IMR-90 (cell line): Measurements from ENCODE around the gene LRRC7. TPM values are rescaled to one million over a fixed set of nuclear protein-coding genes. Genes with fewer than 3 reads are reported as not detected.

Experiments
- ATAC-seq: fragments of 200-7000 bp; cut with Tn5 transposase; 2 replicates; pipeline ENCODE4 v1.9.1; 2020; ENCODE audit warnings: low read depth, mild to moderate bottlenecking, moderate library complexity
- BruUV-seq: library from RNA; stranded (reverse); fragments of 400-500 nt; replicated peaks from 2 replicates; lab custom pipeline; 2021; lab: Mats Ljungman, UMichigan
- CTCF ChIA-PET: fragments of 300-600 bp; formaldehyde crosslinking; extraction: SDS; loops from one replicate; lab custom pipeline; 2021; ENCODE audit warnings: antibody characterized with exemption; lab: Yijun Ruan, JAX
- POLR2A ChIA-PET: fragments of 300-600 bp; sonication (Branson Sonifier 250); formaldehyde crosslinking; loops from one replicate; lab custom pipeline; 2022; ENCODE audit warnings: antibody characterized with exemption; ENCODE audit not compliant: unreplicated experiment; lab: Charles Lee
- DNase-seq: peaks from one replicate; pipeline ENCODE4 v3.0.0; 2013
- H2AFZ ChIP-seq: replicated peaks from 2 replicates; pipeline ENCODE3; 2013; ENCODE audit warnings: low read length, mild to moderate bottlenecking; ENCODE audit not compliant: poor library complexity
- H2AK5ac ChIP-seq: 2 replicates; pipeline ENCODE4 v1.6.1; 2013; ENCODE audit warnings: low read depth, low read length, inconsistent platforms
- H2AK9ac ChIP-seq: replicated peaks from 2 replicates; pipeline ENCODE3; 2013; ENCODE audit warnings: mild to moderate bottlenecking, low read depth, low read length, moderate library complexity; ENCODE audit not compliant: poor library complexity
- H2BK120ac ChIP-seq: 2 replicates; pipeline ENCODE4 v1.6.1; 2013; ENCODE audit warnings: low read depth, low read length, inconsistent platforms
- H2BK15ac ChIP-seq: 3 replicates; pipeline ENCODE4 v1.6.1; 2013; ENCODE audit warnings: low read depth, low read length, inconsistent platforms
- H2BK20ac ChIP-seq: 2 replicates; pipeline ENCODE4 v1.6.1; 2013; ENCODE audit warnings: low read depth, mild to moderate bottlenecking, inconsistent platforms, low read length, moderate library complexity
- H2BK5ac ChIP-seq: 2 replicates; pipeline ENCODE4 v1.6.1; 2013; ENCODE audit warnings: mild to moderate bottlenecking, low read depth, low read length, inconsistent platforms; ENCODE audit not compliant: poor library complexity, severe bottlenecking
- H3K14ac ChIP-seq: replicated peaks from 2 replicates; pipeline ENCODE4 v1.6.1; 2013; ENCODE audit warnings: low read depth, low read length, inconsistent platforms
- H3K18ac ChIP-seq: 2 replicates; pipeline ENCODE4 v1.6.1; 2013; ENCODE audit warnings: low read depth, low read length, control low read depth
- H3K23ac ChIP-seq: 2 replicates; pipeline ENCODE4 v1.6.1; 2013; ENCODE audit warnings: low read depth, low read length, inconsistent platforms
- H3K27ac ChIP-seq: 2 replicates; pipeline ENCODE4 v1.5.1; 2013; ENCODE audit warnings: mild to moderate bottlenecking, control low read depth, low read length; ENCODE audit not compliant: insufficient read depth
- H3K27me3 ChIP-seq: 2 replicates; pipeline ENCODE4 v1.6.1; 2013; ENCODE audit warnings: low read length; ENCODE audit not compliant: control insufficient read depth, insufficient read depth
- H3K36me3 ChIP-seq: 2 replicates; pipeline ENCODE4 v1.6.1; 2013; ENCODE audit warnings: low read length, mixed read lengths; ENCODE audit not compliant: control insufficient read depth, insufficient read depth
- H3K4ac ChIP-seq: 2 replicates; pipeline ENCODE4 v1.6.1; 2013; ENCODE audit warnings: low read depth, low read length, inconsistent platforms
- H3K4me1 ChIP-seq: 2 replicates; pipeline ENCODE4 v1.6.1; 2013; ENCODE audit warnings: low read length, mixed read lengths; ENCODE audit not compliant: control insufficient read depth, insufficient read depth
- H3K4me2 ChIP-seq: 2 replicates; pipeline ENCODE4 v1.6.1; 2013; ENCODE audit warnings: low read depth, mild to moderate bottlenecking, control low read depth, low read length, moderate library complexity
- H3K4me3 ChIP-seq: 2 replicates; pipeline ENCODE4 v1.5.1; 2013; ENCODE audit warnings: low read depth, mild to moderate bottlenecking, control low read depth, low read length, moderate library complexity; ENCODE audit not compliant: insufficient read depth
- H3K56ac ChIP-seq: 2 replicates; pipeline ENCODE4 v1.6.1; 2013; ENCODE audit warnings: low read length, inconsistent platforms; ENCODE audit not compliant: insufficient read depth; ENCODE audit errors: extremely low read depth
- H3K79me1 ChIP-seq, 2 experiments: 2 replicates each; pipeline ENCODE4 v1.6.1; 2013; ENCODE audit warnings: low read length in 2 of 2, inconsistent platforms in 1 of 2, low read depth in 1 of 2
- H3K9ac ChIP-seq: 2 replicates; pipeline ENCODE4 v1.6.1; 2013; ENCODE audit warnings: low read depth, low read length, control low read depth
- H3K9me1 ChIP-seq: 2 replicates; pipeline ENCODE4 v1.6.1; 2013; ENCODE audit warnings: low read length, inconsistent platforms; ENCODE audit not compliant: insufficient read depth
- H3K9me3 ChIP-seq: 2 replicates; pipeline ENCODE4 v1.6.1; 2013; ENCODE audit warnings: low read length; ENCODE audit not compliant: control insufficient read depth, insufficient read depth
- H4K20me1 ChIP-seq: 2 replicates; pipeline ENCODE4 v1.6.1; 2013; ENCODE audit warnings: low read length, inconsistent platforms; ENCODE audit not compliant: insufficient read depth
- H4K5ac ChIP-seq: 2 replicates; pipeline ENCODE4 v1.6.1; 2013; ENCODE audit warnings: mild to moderate bottlenecking, low read depth, low read length, control low read depth
- H4K8ac ChIP-seq, 2 experiments: 2 replicates each; pipeline ENCODE4 v1.6.1; 2013; ENCODE audit warnings: low read depth in 2 of 2, low read length in 2 of 2, control low read depth in 1 of 2, inconsistent platforms in 1 of 2
- H4K91ac ChIP-seq: 2 replicates; pipeline ENCODE4 v1.6.1; 2013; ENCODE audit warnings: low read depth, low read length, inconsistent platforms; ENCODE audit not compliant: insufficient read depth
- CEBPB ChIP-seq: IDR thresholded peaks from 2 replicates; pipeline ENCODE4 v1.6.1; 2012; ENCODE audit warnings: low read depth, low read length, improper control_type of control experiment
- CHD1 ChIP-seq: IDR thresholded peaks from 2 replicates; pipeline ENCODE4 v1.6.1; 2012; ENCODE audit warnings: low read depth, low read length, improper control_type of control experiment
- CTCF ChIP-seq: conservative IDR thresholded peaks from 2 replicates; pipeline ENCODE4 v1.5.1; 2012; ENCODE audit warnings: mild to moderate bottlenecking, low read depth, low read length, improper control_type of control experiment
- ELK1 ChIP-seq: fragments of 150-350 bp; IDR thresholded peaks from 2 replicates; pipeline ENCODE4 v1.6.1; 2016; ENCODE audit warnings: low read depth, mild to moderate bottlenecking, low read length, moderate library complexity, borderline replicate concordance
- FOS ChIP-seq: fragments of 150-350 bp; IDR thresholded peaks from 2 replicates; pipeline ENCODE4 v1.6.1; 2016; ENCODE audit warnings: low read depth, low read length
- MAFK ChIP-seq: IDR thresholded peaks from 2 replicates; pipeline ENCODE4 v1.6.1; 2012; ENCODE audit warnings: low read depth, low read length, improper control_type of control experiment
- MXI1 ChIP-seq: IDR thresholded peaks from 2 replicates; pipeline ENCODE4 v1.6.1; 2012; ENCODE audit warnings: low read depth, mild to moderate bottlenecking, low read length, moderate library complexity, borderline replicate concordance
- POLR2A ChIP-seq: IDR thresholded peaks from 2 replicates; pipeline ENCODE4 v1.6.1; 2012; ENCODE audit warnings: mild to moderate bottlenecking, low read depth, low read length
- WGBS, 2 experiments: methylation state at CpG; one replicate each; pipeline versions ENCODE4 v1.1.5 to v1.1.7; 2013; ENCODE audit warnings: missing lambda C conversion rate in 2 of 2; ENCODE audit not compliant: insufficient read length in 1 of 2; ENCODE audit errors: extremely low coverage in 2 of 2; 5-methylcytosine and 5-hydroxymethylcytosine counted together
- dilution Hi-C: fragments of 300-500 bp; cut with HindIII; formaldehyde crosslinking; loops from one replicate; pipeline ENCODE4 v1.14.3; 2018; ENCODE audit warnings: low sequenced_read_pairs; ENCODE audit not compliant: unreplicated experiment
- in situ Hi-C: fragments of 300-500 bp; cut with MboI; formaldehyde crosslinking; loops from 3 replicates; pipeline ENCODE4 v1.14.3; 2019; ENCODE audit warnings: low sequenced_read_pairs, inconsistent platforms, mixed read lengths
- intact Hi-C: fragments of 100-400 bp; cut with micrococcal nuclease; formaldehyde crosslinking; loops from 2 replicates; pipeline ENCODE4 v1.10.0; 2022
- polyA plus RNA-seq, 3 experiments: library from polyadenylated mRNA; depleted of rRNA; stranded (reverse); fragments of >200 nt; gene quantifications; 2 replicates each; pipeline ENCODE4 v1.2.3, GENCODE V29; 2012; ENCODE audit warnings: low replicate concordance in 1 of 3
- total RNA-seq: library from RNA; depleted of rRNA; stranded (reverse); fragments of >200 nt; gene quantifications from 2 replicates; pipeline ENCODE4 v1.2.3, GENCODE V29; 2012

Gene LRRC7
- total and polyA plus RNA-seq, 2 of the 4 experiments (the other 2 are of a cell fraction), result under 0.01 to 0.02 TPM

DNA sequence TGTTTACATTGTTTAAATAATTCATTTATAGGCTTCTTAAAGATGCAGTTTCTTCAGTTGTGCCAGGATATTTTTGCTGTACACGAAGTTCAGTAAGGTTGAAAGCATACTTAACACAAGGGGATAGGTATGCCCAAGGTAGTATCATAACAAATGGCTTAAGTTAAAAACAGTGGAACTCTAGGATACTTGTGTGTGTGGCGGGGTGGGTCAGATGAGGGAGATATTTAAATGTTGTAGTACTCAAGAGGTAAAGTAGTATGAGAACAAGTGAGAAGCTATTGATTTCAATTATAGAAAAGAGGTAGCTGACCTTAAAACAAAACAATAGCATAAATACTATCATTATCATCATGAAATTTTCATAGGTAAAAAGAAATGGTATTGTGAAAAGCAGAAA is 6.2 kb downstream of the LRRC7 start:
- H4K91ac ChIP-seq, result no peak overlapping the region
- no peak overlapping the region for H2AK5ac ChIP-seq
- no peak overlapping the region for H3K4ac ChIP-seq
- H3K56ac ChIP-seq, result no peak overlapping the region
- DNase-seq (no peak), ATAC-seq (no peak)
- ChIA-PET CTCF (no interaction called here), POLR2A (no interaction called here)
- H3K18ac ChIP-seq, result no peak overlapping the region
- H3K27ac ChIP-seq, result no peak overlapping the region
- H3K4me3 ChIP-seq, result no peak overlapping the region
- no peak overlapping the region for H2BK5ac ChIP-seq
- H2AFZ ChIP-seq, result no peak overlapping the region
- H3K27me3 ChIP-seq, result peaks cover 14% of the 10 kb centered on the region
- no peaks in the 10 kb centered on the region for H3K79me1 ChIP-seq
- H2AK9ac ChIP-seq, result no peak overlapping the region
- H4K20me1 ChIP-seq, result no peaks in the 10 kb centered on the region
- 0% methylated on average over 1 of the region's 2 CpGs; no CpG with 5 or more reads in 1 of the 2 experiments for WGBS, 2 experiments
- H3K36me3 ChIP-seq, result no peaks in the 10 kb centered on the region
- no TSS peak for BruUV-seq
- no peaks in the 10 kb centered on the region for H3K9me1 ChIP-seq
- no peak overlapping the region for H3K23ac ChIP-seq
- in situ Hi-C loops (no loop called here), dilution Hi-C loops (no loop called here), intact Hi-C loops (no loop called here)
- no peaks in the 10 kb centered on the region for H3K9me3 ChIP-seq
- no peak overlapping the region for H3K4me2 ChIP-seq
- H4K5ac ChIP-seq, result no peak overlapping the region
- no peak overlapping the region for H3K9ac ChIP-seq
- TF ChIP-seq CTCF (no peak), FOS (no peak), MXI1 (no peak), CHD1 (no peak), ELK1 (no peak), MAFK (no peak), POLR2A (no peak), CEBPB (no peak)
- no peak overlapping the region for H3K14ac ChIP-seq
- H4K8ac ChIP-seq, result no peak overlapping the region
- H2BK120ac ChIP-seq, result no peak overlapping the region
- no peak overlapping the region for H2BK15ac ChIP-seq
- H2BK20ac ChIP-seq, result no peak overlapping the region
- H3K4me1 ChIP-seq, result no peaks in the 10 kb centered on the region
